Vagina (tissue), 2 donors: ENCODE measurements around the gene RNF213. TPM values are rescaled to one million over a fixed set of nuclear protein-coding genes. Genes with fewer than 3 reads are reported as not detected.

Experiments
- DNase-seq, 2 donors: peaks; one replicate each; pipeline ENCODE4 v3.0.0-alpha.2; 2017; ENCODE audit errors: extremely low spot score in 2 of 2
- H3K27ac ChIP-seq: fragments of 200-600 bp; sonication (generic); one replicate; pipeline ENCODE4 v1.5.1; 2019
- H3K27me3 ChIP-seq: fragments of 200-600 bp; sonication (generic); one replicate; pipeline ENCODE4 v1.5.1; 2019
- H3K36me3 ChIP-seq, 2 donors: fragments of 200-600 bp; sonication (generic); one replicate each; pipeline ENCODE4 v1.5.1; 2017 to 2019
- H3K4me1 ChIP-seq: fragments of 200-600 bp; sonication (generic); one replicate; pipeline ENCODE4 v1.5.1; 2019
- H3K4me3 ChIP-seq, 2 donors: fragments of 200-600 bp; sonication (generic); 1 replicate in 1 of 2; 2 replicates in 1 of 2; pipeline ENCODE4 v1.5.1; 2016 to 2019
- H3K9me3 ChIP-seq: fragments of 200-600 bp; sonication (generic); one replicate; pipeline ENCODE4 v1.5.1; 2019
- POLR2A ChIP-seq, 2 donors: fragments of 450-650 bp; IDR thresholded peaks; one replicate each; pipeline ENCODE4 v1.6.1; 2017; ENCODE audit warnings: antibody characterized with exemption in 2 of 2, mild to moderate bottlenecking in 2 of 2, moderate library complexity in 2 of 2
- POLR2AphosphoS5 ChIP-seq, 2 donors: sonication (generic); formaldehyde crosslinking; IDR thresholded peaks; one replicate each; pipeline ENCODE4 v1.9.0; 2017; ENCODE audit warnings: antibody characterized with exemption in 2 of 2, mild to moderate bottlenecking in 2 of 2, low read depth in 1 of 2; ENCODE audit not compliant: insufficient read depth in 1 of 2
- intact Hi-C: fragments of 100-400 bp; cut with DNase I; formaldehyde crosslinking; loops from one replicate; pipeline ENCODE4 v1.15.1; 2023
- total RNA-seq: library from RNA; depleted of rRNA; stranded (reverse); fragments of >200 nt; gene quantifications from one replicate; pipeline ENCODE4 v1.2.3, GENCODE V29; 2016
- TF ChIP-seq, protein P1 (sequence below), 3 experiments: fragments of 450-650 bp in 2 of 3; fragments of 200-600 bp in 1 of 3; sonication (generic) in 1 of 3; IDR thresholded peaks; one replicate each; pipeline ENCODE4 v1.5.1; 2017 to 2019; ENCODE audit warnings: antibody characterized with exemption in 3 of 3, mild to moderate bottlenecking in 2 of 3, moderate library complexity in 2 of 3

RNF213 gene
- total RNA-seq, 1 donor from 2014 or later = 144 TPM

DNA sequence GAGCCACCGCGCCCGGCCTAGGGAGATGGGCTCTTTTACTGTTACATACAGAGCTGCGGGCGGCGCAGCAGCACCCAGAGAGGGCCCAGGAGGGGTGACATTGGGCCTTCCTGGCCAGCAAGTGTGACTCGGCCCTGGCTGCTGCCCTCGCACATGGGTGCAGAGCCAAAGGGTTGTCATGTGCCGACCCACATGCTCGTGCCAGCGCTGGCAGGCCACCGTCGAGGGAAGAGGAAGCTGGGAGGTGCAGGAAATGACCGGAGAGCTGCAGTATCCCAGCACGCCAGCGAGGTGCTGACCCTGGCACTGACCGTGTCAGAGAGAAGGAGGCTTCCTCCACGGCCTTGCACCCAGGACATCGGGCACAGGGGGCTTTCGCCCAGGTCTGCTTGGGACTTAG lies 162.3 kb downstream of the RNF213 start:
- H3K27me3 ChIP-seq = no peaks in the 10 kb centered on the region
- H3K4me1 ChIP-seq = peaks cover 11% of the 10 kb centered on the region
- no peak for TF ChIP-seq POLR2A (IDR thresholded peaks at IDR 0.05)
- TF ChIP-seq, protein P1, sequence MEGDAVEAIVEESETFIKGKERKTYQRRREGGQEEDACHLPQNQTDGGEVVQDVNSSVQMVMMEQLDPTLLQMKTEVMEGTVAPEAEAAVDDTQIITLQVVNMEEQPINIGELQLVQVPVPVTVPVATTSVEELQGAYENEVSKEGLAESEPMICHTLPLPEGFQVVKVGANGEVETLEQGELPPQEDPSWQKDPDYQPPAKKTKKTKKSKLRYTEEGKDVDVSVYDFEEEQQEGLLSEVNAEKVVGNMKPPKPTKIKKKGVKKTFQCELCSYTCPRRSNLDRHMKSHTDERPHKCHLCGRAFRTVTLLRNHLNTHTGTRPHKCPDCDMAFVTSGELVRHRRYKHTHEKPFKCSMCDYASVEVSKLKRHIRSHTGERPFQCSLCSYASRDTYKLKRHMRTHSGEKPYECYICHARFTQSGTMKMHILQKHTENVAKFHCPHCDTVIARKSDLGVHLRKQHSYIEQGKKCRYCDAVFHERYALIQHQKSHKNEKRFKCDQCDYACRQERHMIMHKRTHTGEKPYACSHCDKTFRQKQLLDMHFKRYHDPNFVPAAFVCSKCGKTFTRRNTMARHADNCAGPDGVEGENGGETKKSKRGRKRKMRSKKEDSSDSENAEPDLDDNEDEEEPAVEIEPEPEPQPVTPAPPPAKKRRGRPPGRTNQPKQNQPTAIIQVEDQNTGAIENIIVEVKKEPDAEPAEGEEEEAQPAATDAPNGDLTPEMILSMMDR (IDR thresholded peaks at IDR 0.05) = no peak
- peak in 1 of 2 donors; percentile 26 for TF ChIP-seq POLR2AphosphoS5 (IDR thresholded peaks at IDR 0.05; ENCODE audit: insufficient read depth in 1 of 2, low read depth in 1 of 2)
- H3K4me3 ChIP-seq = no peak overlapping the region
- DNase-seq = no peak
- H3K36me3 ChIP-seq = no peaks in the 10 kb centered on the region
- H3K9me3 ChIP-seq = no peaks in the 10 kb centered on the region
- H3K27ac ChIP-seq = no peak overlapping the region
- intact Hi-C loops = no loop called here

DNA sequence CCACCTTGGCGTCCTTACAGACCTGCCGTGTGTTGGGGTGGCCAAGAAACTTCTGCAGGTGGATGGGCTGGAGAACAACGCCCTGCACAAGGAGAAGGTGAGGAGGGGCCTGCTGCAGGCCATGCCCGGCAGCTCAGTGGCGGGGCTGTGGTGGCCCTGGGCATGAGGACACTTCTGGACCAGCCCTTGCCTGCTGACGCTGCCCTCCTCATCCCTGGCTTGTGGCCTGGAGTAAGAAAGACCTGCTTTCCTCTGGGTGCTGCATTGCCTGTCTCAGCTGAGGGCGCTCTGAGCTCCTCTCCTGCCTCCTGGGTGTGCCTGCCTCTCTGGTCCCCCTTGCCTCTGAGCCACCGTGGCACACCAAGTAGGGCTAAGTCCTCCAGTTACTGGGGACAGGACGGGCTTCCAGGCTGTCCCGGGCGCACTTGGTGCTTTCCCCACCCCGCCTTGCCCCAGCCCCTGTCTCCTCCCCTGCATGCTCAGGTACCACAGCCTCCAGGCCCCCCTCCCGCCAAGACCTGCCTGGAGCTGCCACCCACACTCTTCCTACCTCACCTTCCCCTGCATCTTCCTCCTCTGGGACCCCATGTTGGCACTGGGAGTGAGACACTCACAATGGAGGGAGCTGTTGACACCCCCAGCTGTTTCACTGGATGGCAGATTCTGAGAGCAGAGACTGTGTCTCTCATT lies 163.0 kb downstream of the RNF213 start:
- H3K27ac ChIP-seq = no peak overlapping the region
- DNase-seq = no peak
- TF ChIP-seq, protein P1 (IDR thresholded peaks at IDR 0.05) = no peak
- TF ChIP-seq POLR2AphosphoS5 (IDR thresholded peaks at IDR 0.05; ENCODE audit: insufficient read depth in 1 of 2, low read depth in 1 of 2) (no peak), POLR2A (IDR thresholded peaks at IDR 0.05) (no peak)
- no peak overlapping the region for H3K4me3 ChIP-seq
- no peaks in the 10 kb centered on the region for H3K9me3 ChIP-seq
- peaks cover 7% of the 10 kb centered on the region for H3K4me1 ChIP-seq
- H3K36me3 ChIP-seq = no peaks in the 10 kb centered on the region
- no peaks in the 10 kb centered on the region for H3K27me3 ChIP-seq
- intact Hi-C loops = no loop called here

DNA sequence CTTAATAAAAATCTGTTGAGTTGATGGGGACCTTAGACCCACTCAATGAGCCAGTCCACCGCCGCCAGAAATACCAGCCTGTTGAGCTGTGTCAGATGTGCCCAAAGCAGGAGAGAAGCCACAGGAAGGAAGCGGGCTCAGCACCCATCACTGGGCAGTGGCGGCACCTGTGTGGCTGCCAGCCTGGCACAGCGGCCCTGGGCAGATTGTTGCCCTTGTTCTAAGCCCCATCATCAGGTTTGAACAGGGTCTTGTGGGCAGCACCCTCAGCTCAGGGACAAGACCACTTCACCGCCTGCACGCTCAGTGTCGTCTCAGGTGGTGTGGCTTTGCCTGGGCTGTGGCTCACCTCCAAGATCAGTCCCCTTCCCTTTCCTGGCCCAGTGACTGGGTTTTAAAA lies 163.6 kb downstream of the RNF213 start:
- intact Hi-C loops = no loop called here
- H3K36me3 ChIP-seq = no peaks in the 10 kb centered on the region
- TF ChIP-seq POLR2AphosphoS5 (IDR thresholded peaks at IDR 0.05; ENCODE audit: insufficient read depth in 1 of 2, low read depth in 1 of 2) (no peak), POLR2A (IDR thresholded peaks at IDR 0.05) (no peak)
- TF ChIP-seq, protein P1 (IDR thresholded peaks at IDR 0.05) = no peak
- DNase-seq = no peak
- H3K27ac ChIP-seq = no peak overlapping the region
- no peaks in the 10 kb centered on the region for H3K27me3 ChIP-seq
- no peak overlapping the region for H3K4me3 ChIP-seq
- peaks cover 7% of the 10 kb centered on the region for H3K4me1 ChIP-seq
- no peaks in the 10 kb centered on the region for H3K9me3 ChIP-seq

DNA sequence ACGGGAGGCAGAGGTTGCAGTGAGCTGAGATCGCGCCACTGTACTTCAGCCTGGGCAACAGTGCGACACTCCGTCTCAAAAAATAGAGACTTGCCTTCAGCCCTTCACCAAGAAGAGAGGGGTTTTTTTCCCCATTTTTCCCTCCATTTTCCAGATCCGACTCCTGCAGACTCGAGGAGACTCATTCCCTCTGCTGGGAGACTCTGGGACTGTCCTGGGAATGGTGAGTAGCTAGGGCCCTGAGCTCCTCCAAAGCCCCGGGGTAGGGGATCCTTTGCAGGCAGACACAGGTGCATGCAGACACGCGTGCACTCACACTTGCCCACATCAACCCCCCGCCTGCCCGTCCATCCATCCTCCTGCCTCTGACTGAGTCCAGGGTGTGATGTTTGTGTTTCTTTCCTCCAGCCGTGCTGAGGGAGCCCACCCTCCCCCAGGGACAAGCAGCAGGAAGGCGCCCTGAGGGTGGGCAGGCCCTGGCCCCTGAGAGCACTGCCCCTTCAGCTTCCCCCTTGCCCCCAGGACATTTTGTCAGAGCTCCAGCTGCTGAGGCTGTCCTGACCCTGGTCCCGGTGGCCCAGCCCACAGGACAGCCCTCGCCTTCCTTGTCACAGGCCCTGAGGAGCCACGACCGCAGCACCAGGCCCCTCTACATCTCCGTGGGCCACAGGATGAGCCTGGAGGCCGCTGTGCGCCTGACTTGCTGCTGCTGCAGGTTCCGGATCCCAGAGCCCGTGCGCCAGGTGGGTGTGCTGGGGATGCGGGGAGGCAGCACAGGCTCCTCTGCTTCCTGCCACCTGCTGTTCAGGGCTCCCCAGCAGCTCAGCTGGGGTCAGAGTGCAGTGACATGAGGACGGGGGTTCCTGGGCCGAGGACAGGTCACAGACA lies 164.5 kb downstream of the RNF213 start:
- TF ChIP-seq, protein P1 (IDR thresholded peaks at IDR 0.05) = no peak
- TF ChIP-seq POLR2AphosphoS5 (IDR thresholded peaks at IDR 0.05; ENCODE audit: insufficient read depth in 1 of 2, low read depth in 1 of 2) = no peak
- no peaks in the 10 kb centered on the region for H3K9me3 ChIP-seq
- DNase-seq = no peak
- no peaks in the 10 kb centered on the region for H3K27me3 ChIP-seq
- no peak overlapping the region for H3K27ac ChIP-seq
- intact Hi-C loops = loop anchor here (5.0 kb wide), 1 partner anchor 557 kb away; no protein-coding TSS in a partner anchor
- H3K36me3 ChIP-seq = no peaks in the 10 kb centered on the region
- H3K4me1 ChIP-seq = peaks cover 7% of the 10 kb centered on the region
- H3K4me3 ChIP-seq = no peak overlapping the region
